Measurements from ENCODE around the gene ARMH4. TPM values are rescaled to one million over a fixed set of nuclear protein-coding genes. Genes with fewer than 3 reads are reported as not detected.
"Not testable (repeated sequence)": the region's sequence is repeated elsewhere in the genome, so short reads cannot be mapped to it uniquely, and the experiment has no call there.

ARMH4 gene
- total RNA-seq, 1 experiment from 2014 or later = 0.07 TPM

- Mint-ChIP-seq H3K4me1 (ENCODE audit: low read depth, unreplicated experiment) (no peaks in the 10 kb centered on the region), H3K27ac (ENCODE audit: unreplicated experiment) (no peak overlapping the region), H3K27me3 (ENCODE audit: insufficient read depth, unreplicated experiment) (peaks cover 17% of the 10 kb centered on the region), H3K36me3 (ENCODE audit: insufficient read depth, unreplicated experiment) (no peaks in the 10 kb centered on the region), H3K4me3 (ENCODE audit: unreplicated experiment) (no peak overlapping the region), H3K9me3 (ENCODE audit: unreplicated experiment) (peaks cover 13% of the 10 kb centered on the region)
- TF ChIP-seq CTCF (IDR thresholded peaks at IDR 0.05; ENCODE audit: insufficient read depth in 1 of 2, low read depth in 1 of 2, low read length in 1 of 2, severe bottlenecking in 1 of 2, unreplicated experiment in 1 of 2) = no peak
- no peak for DNase-seq
- no peaks in the 10 kb centered on the region for H3K9me3 ChIP-seq
- ChIA-PET CTCF (no interaction called here), POLR2A (no interaction called here)
- no peak overlapping the region for H3K4me3 ChIP-seq (ENCODE audit: low read depth, low read length)
- intact Hi-C loops (cut with micrococcal nuclease; ENCODE audit: unreplicated experiment) = no loop called here
- no peaks in the 10 kb centered on the region for H3K27me3 ChIP-seq (replicated peaks; ENCODE audit: control insufficient read depth, insufficient read depth, low read length)
- no peaks in the 10 kb centered on the region for H3K4me1 ChIP-seq
- BruUV-seq (replicated peaks) = no TSS peak
- H3K36me3 ChIP-seq (ENCODE audit: control insufficient read depth, insufficient read depth, low read length) = no peaks in the 10 kb centered on the region
Observed at GRCh38 chr14:58128416-58128815, 23.6 kb downstream of the ARMH4 start.

GRCh38 chr14:58122546-58122945 lies 29.5 kb downstream of the ARMH4 start:
- BruUV-seq (replicated peaks); H3K9me3 ChIP-seq; intact Hi-C loops (cut with micrococcal nuclease; ENCODE audit: unreplicated experiment); DNase-seq; H3K27me3 ChIP-seq (replicated peaks; ENCODE audit: control insufficient read depth, insufficient read depth, low read length); H3K27ac Mint-ChIP-seq (ENCODE audit: unreplicated experiment); POLR2A ChIA-PET; CTCF ChIA-PET; H3K4me3 ChIP-seq (ENCODE audit: low read depth, low read length); H3K36me3 ChIP-seq (ENCODE audit: control insufficient read depth, insufficient read depth, low read length); H3K4me3 Mint-ChIP-seq (ENCODE audit: unreplicated experiment); H3K4me1 Mint-ChIP-seq (ENCODE audit: low read depth, unreplicated experiment); H3K36me3 Mint-ChIP-seq (ENCODE audit: insufficient read depth, unreplicated experiment); H3K4me1 ChIP-seq: not testable (repeated sequence)
- Mint-ChIP-seq H3K9me3 (ENCODE audit: unreplicated experiment) (peaks cover 13% of the 10 kb centered on the region), H3K27me3 (ENCODE audit: insufficient read depth, unreplicated experiment) (peaks cover 11% of the 10 kb centered on the region)

- Mint-ChIP-seq H3K9me3 (ENCODE audit: unreplicated experiment) (peaks cover 13% of the 10 kb centered on the region), H3K4me3 (ENCODE audit: unreplicated experiment) (no peak overlapping the region), H3K27me3 (ENCODE audit: insufficient read depth, unreplicated experiment) (peaks cover 8% of the 10 kb centered on the region), H3K27ac (ENCODE audit: unreplicated experiment) (no peak overlapping the region), H3K4me1 (ENCODE audit: low read depth, unreplicated experiment) (no peaks in the 10 kb centered on the region), H3K36me3 (ENCODE audit: insufficient read depth, unreplicated experiment) (no peaks in the 10 kb centered on the region)
- BruUV-seq (replicated peaks) = no TSS peak
- H3K4me1 ChIP-seq = no peaks in the 10 kb centered on the region
- POLR2A ChIA-PET = no interaction called here
- H3K36me3 ChIP-seq (ENCODE audit: control insufficient read depth, insufficient read depth, low read length) = no peaks in the 10 kb centered on the region
- CTCF ChIA-PET = no interaction called here
- intact Hi-C loops (cut with micrococcal nuclease; ENCODE audit: unreplicated experiment) = no loop called here
- no peak for DNase-seq
- H3K9me3 ChIP-seq = no peaks in the 10 kb centered on the region
- TF ChIP-seq CTCF (IDR thresholded peaks at IDR 0.05; ENCODE audit: insufficient read depth in 1 of 2, low read depth in 1 of 2, low read length in 1 of 2, severe bottlenecking in 1 of 2, unreplicated experiment in 1 of 2) = no peak
- H3K27me3 ChIP-seq (replicated peaks; ENCODE audit: control insufficient read depth, insufficient read depth, low read length) = no peaks in the 10 kb centered on the region; the same call in 1 of the 2 replicates
- no peak overlapping the region for H3K4me3 ChIP-seq (ENCODE audit: low read depth, low read length)
Observed at GRCh38 chr14:58121530-58122186, 30.4 kb downstream of the ARMH4 start.

GRCh38 chr14:58119381-58119780 lies 32.6 kb downstream of the ARMH4 start:
- no peaks in the 10 kb centered on the region for H3K36me3 ChIP-seq (ENCODE audit: control insufficient read depth, insufficient read depth, low read length)
- intact Hi-C loops (cut with micrococcal nuclease; ENCODE audit: unreplicated experiment) = no loop called here
- peaks cover 8% of the 10 kb centered on the region for H3K27me3 Mint-ChIP-seq (ENCODE audit: insufficient read depth, unreplicated experiment)
- ChIA-PET CTCF (no interaction called here), POLR2A (no interaction called here)
- BruUV-seq (replicated peaks) = no TSS peak
- no peaks in the 10 kb centered on the region for H3K9me3 ChIP-seq
- no peak for DNase-seq
- H3K27me3 ChIP-seq (replicated peaks; ENCODE audit: control insufficient read depth, insufficient read depth, low read length) = no peaks in the 10 kb centered on the region; the same call in 1 of the 2 replicates
- no peak overlapping the region for H3K4me3 Mint-ChIP-seq (ENCODE audit: unreplicated experiment)
- H3K4me1 ChIP-seq = no peaks in the 10 kb centered on the region
- H3K4me3 ChIP-seq (ENCODE audit: low read depth, low read length) = no peak overlapping the region
- H3K4me1 Mint-ChIP-seq (ENCODE audit: low read depth, unreplicated experiment) = no peaks in the 10 kb centered on the region
- H3K27ac Mint-ChIP-seq (ENCODE audit: unreplicated experiment) = no peak overlapping the region
- TF ChIP-seq CTCF (IDR thresholded peaks at IDR 0.05; ENCODE audit: insufficient read depth in 1 of 2, low read depth in 1 of 2, low read length in 1 of 2, severe bottlenecking in 1 of 2, unreplicated experiment in 1 of 2) = no peak
- no peaks in the 10 kb centered on the region for H3K9me3 Mint-ChIP-seq (ENCODE audit: unreplicated experiment)
- no peaks in the 10 kb centered on the region for H3K36me3 Mint-ChIP-seq (ENCODE audit: insufficient read depth, unreplicated experiment)

Measured in Caco-2 (cell line).